SU-DHL-6 (cell line): Measurements from ENCODE around the gene CDC42EP1.

Experiments
- CTCF ChIP-seq: fragments of 200-600 bp; sonication (generic); IDR thresholded peaks from one replicate; pipeline ENCODE4 v1.5.1; 2017; ENCODE audit warnings: antibody characterized with exemption, mild to moderate bottlenecking, low read length, moderate library complexity; ENCODE audit not compliant: insufficient read depth, poor library complexity, severe bottlenecking
- EZH2phosphoT487 ChIP-seq: fragments of 200-600 bp; sonication (generic), shearing (Covaris generic); conservative IDR thresholded peaks from 2 replicates; pipeline ENCODE4 v1.6.1; 2018; ENCODE audit warnings: mild to moderate bottlenecking, antibody characterized with exemption, low read length, moderate library complexity, mixed read lengths

- TF ChIP-seq CTCF (no peak), EZH2phosphoT487 (no peak)
Observed at GRCh38 chr22:37534445-37534844, 25.8 kb upstream of the CDC42EP1 start.
